GM12878 (cell line): ENCODE measurements around the gene NKRF. TPM values are rescaled to one million over a fixed set of nuclear protein-coding genes. Genes with fewer than 3 reads are reported as not detected.

Experiments used
- ASH2L ChIP-seq: fragments of 300-600, 200-600 bp; sonication (generic); IDR thresholded peaks from 2 replicates; pipeline ENCODE4 v1.6.1; 2017; ENCODE audit warnings: low read depth, mild to moderate bottlenecking, borderline replicate concordance
- CEBPZ ChIP-seq: fragments of 150-350 bp; IDR thresholded peaks from 2 replicates; pipeline ENCODE4 v1.6.1; 2016; ENCODE audit warnings: low read depth, low read length
- DPF2 ChIP-seq: fragments of 450-650 bp; IDR thresholded peaks from 2 replicates; pipeline ENCODE4 v1.6.1; 2017; ENCODE audit warnings: mild to moderate bottlenecking
- FOXK2 ChIP-seq: fragments of 450-650 bp; IDR thresholded peaks from 2 replicates; pipeline ENCODE4 v1.6.1; 2017; ENCODE audit warnings: mild to moderate bottlenecking, moderate library complexity
- GATAD2B ChIP-seq: fragments of 450-650 bp; conservative IDR thresholded peaks from 2 replicates; pipeline ENCODE4 v1.6.1; 2017; ENCODE audit warnings: low read depth, mild to moderate bottlenecking, moderate library complexity
- HDGF ChIP-seq: fragments of 450-650 bp; IDR thresholded peaks from 2 replicates; pipeline ENCODE4 v1.6.1; 2016; ENCODE audit warnings: antibody characterized with exemption
- HSF1 ChIP-seq: fragments of 150-350 bp; IDR thresholded peaks from 2 replicates; pipeline ENCODE4 v1.6.1; 2014; ENCODE audit warnings: mild to moderate bottlenecking, low read depth, low read length
- NFYB ChIP-seq: IDR thresholded peaks from 2 replicates; pipeline ENCODE4 v1.6.1; 2011; ENCODE audit warnings: low read depth, mild to moderate bottlenecking, low read length, improper control_type of control experiment, moderate library complexity; ENCODE audit not compliant: insufficient read depth
- NRF1 ChIP-seq: conservative IDR thresholded peaks from 2 replicates; pipeline ENCODE4 v1.6.1; 2011; ENCODE audit warnings: mild to moderate bottlenecking, low read depth, low read length, improper control_type of control experiment
- POLR2AphosphoS2 ChIP-seq: IDR thresholded peaks from 2 replicates; pipeline ENCODE4 v1.6.1; 2011; ENCODE audit warnings: low read depth, mild to moderate bottlenecking, low read length, improper control_type of control experiment, moderate library complexity
- RB1 ChIP-seq: fragments of 450-650 bp; formaldehyde crosslinking; IDR thresholded peaks from 2 replicates; pipeline ENCODE4 v1.6.1; 2017; ENCODE audit warnings: mild to moderate bottlenecking, borderline replicate concordance
- RCOR1 ChIP-seq: conservative IDR thresholded peaks from 2 replicates; pipeline ENCODE4 v1.6.1; 2012; ENCODE audit warnings: low read depth, low read length, improper control_type of control experiment
- SMC3 ChIP-seq: IDR thresholded peaks from 2 replicates; pipeline ENCODE4 v1.6.1; 2011; ENCODE audit warnings: low read length, improper control_type of control experiment, borderline replicate concordance
- STAT1 ChIP-seq: fragments of 450-650 bp; conservative IDR thresholded peaks from 2 replicates; pipeline ENCODE4 v1.6.1; 2014; ENCODE audit warnings: antibody characterized with exemption, mild to moderate bottlenecking
- TAF1 ChIP-seq: IDR thresholded peaks from 2 replicates; pipeline ENCODE4 v1.6.1; 2011; ENCODE audit warnings: mild to moderate bottlenecking, low read depth, low read length, borderline replicate concordance
- USF1 ChIP-seq: IDR thresholded peaks from 2 replicates; pipeline ENCODE4 v1.6.1; 2011; ENCODE audit warnings: borderline replicate concordance, low read depth, mild to moderate bottlenecking, moderate library complexity, mixed read lengths, low read length; ENCODE audit not compliant: insufficient read depth; ENCODE audit errors: extremely low read length
- ZBTB4 ChIP-seq: fragments of 450-650 bp; formaldehyde crosslinking; IDR thresholded peaks from 2 replicates; pipeline ENCODE4 v1.4.0; 2022; ENCODE audit warnings: mild to moderate bottlenecking, moderate library complexity
- polyA plus RNA-seq, 11 experiments: library from polyadenylated mRNA; depleted of rRNA in 4 of 11; unstranded in 6 of 11; stranded (reverse) in 5 of 11; fragments of >200 nt; fragmentation: Nextera tagmentation in 4 of 11; fragmentation: Illumina TruSeq in 1 of 11; extraction: Ambion mirVana in 4 of 11; extraction: Trizol in 1 of 11; gene quantifications; 1 replicate in 1 of 11; 2 replicates in 10 of 11; pipeline versions ENCODE4 v1.2.1 to v1.2.3, GENCODE V29; 2011 to 2016; ENCODE audit warnings: inconsistent platforms in 2 of 11, missing spikeins in 2 of 11, low read depth in 1 of 11
- total RNA-seq, 4 experiments: library from RNA; depleted of rRNA in 3 of 4; stranded (reverse); fragments of >200 nt in 3 of 4; fragmentation: Illumina TruSeq in 1 of 4; extraction: Trizol in 1 of 4; gene quantifications; 2 replicates each; pipeline versions ENCODE4 v1.2.1 to v1.2.3, GENCODE V29; 2013 to 2021
- TF ChIP-seq, protein P1 (sequence below), 3 experiments: IDR thresholded peaks in 2 of 3; conservative IDR thresholded peaks in 1 of 3; 2 replicates each; pipeline ENCODE4 v1.5.1; 2011; ENCODE audit warnings: low read depth in 3 of 3, low read length in 3 of 3, mild to moderate bottlenecking in 3 of 3, control low read depth in 2 of 3, moderate library complexity in 2 of 3, inconsistent platforms in 1 of 3, mixed read lengths in 1 of 3; ENCODE audit not compliant: control insufficient read depth in 2 of 3, insufficient read depth in 1 of 3; ENCODE audit errors: extremely low read depth in 1 of 3

NKRF gene
- total and polyA plus RNA-seq, 10 of the 15 experiments (the other 5 are each of a cell fraction or from before 2014, with no cell fraction given), result 6.2 to 21.5 (median 10.1) TPM

- TF ChIP-seq ZBTB4 (CRISPR knock-in tag) (no peak), SMC3 (no peak), FOXK2 (no peak), HDGF (no peak; the same call in 1 of the 2 replicates), USF1 (no peak), CEBPZ (no peak), STAT1 (no peak), TAF1 (no peak), NRF1 (no peak), HSF1 (no peak), NFYB (no peak), RCOR1 (no peak; the same call in 1 of the 2 replicates), GATAD2B (peak; percentile 58), POLR2AphosphoS2 (no peak), ASH2L (no peak), RB1 (no peak), DPF2 (peak; percentile 99)
- TF ChIP-seq, protein P1, sequence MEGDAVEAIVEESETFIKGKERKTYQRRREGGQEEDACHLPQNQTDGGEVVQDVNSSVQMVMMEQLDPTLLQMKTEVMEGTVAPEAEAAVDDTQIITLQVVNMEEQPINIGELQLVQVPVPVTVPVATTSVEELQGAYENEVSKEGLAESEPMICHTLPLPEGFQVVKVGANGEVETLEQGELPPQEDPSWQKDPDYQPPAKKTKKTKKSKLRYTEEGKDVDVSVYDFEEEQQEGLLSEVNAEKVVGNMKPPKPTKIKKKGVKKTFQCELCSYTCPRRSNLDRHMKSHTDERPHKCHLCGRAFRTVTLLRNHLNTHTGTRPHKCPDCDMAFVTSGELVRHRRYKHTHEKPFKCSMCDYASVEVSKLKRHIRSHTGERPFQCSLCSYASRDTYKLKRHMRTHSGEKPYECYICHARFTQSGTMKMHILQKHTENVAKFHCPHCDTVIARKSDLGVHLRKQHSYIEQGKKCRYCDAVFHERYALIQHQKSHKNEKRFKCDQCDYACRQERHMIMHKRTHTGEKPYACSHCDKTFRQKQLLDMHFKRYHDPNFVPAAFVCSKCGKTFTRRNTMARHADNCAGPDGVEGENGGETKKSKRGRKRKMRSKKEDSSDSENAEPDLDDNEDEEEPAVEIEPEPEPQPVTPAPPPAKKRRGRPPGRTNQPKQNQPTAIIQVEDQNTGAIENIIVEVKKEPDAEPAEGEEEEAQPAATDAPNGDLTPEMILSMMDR (IDR thresholded peaks at IDR 0.05 in 2 of 3, conservative IDR thresholded peaks at IDR 0.05 in 1 of 3; ENCODE audit: control insufficient read depth in 2 of 3, extremely low read depth in 1 of 3, insufficient read depth in 1 of 3, low read depth in 3 of 3, low read length in 3 of 3), result no peak
These were observed 41.6 kb upstream of the NKRF start (continued) for GRCh38 chrX:119647552-119648420.
